ENCODE measurements around the gene DNAH17. TPM values are rescaled to one million over a fixed set of nuclear protein-coding genes. Genes with fewer than 3 reads are reported as not detected.
A peak's percentile ranks its signal among the peaks of the same experiment; 100 is the strongest.

Gene DNAH17
- total and polyA plus RNA-seq, 8 donors, result 0.64 to 7.2 (median 3.6) TPM

DNA sequence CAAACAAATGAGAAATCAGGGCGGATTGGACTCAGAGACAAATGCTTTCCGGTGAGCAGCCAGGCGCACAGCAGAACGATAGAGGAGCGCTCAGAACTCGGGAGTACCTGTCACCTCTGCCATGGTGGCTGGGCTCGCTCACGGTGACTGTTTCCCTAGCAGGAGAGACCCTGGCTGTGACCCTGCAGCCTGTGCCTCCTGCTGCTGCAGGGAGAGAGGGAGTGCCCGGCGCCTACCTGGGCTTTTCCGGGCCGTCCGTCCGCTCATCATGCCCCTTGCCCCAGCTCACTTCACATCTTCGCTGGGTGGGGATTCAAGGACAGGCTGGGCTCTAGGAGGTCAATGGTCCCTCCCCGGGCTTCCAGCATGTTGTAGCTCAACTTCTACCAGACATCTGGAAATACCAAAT, 14.1 kb upstream of the DNAH17 start:
- H3K4me1 ChIP-seq, result peaks cover 0 to 58% of the 10 kb centered on the region in 2 donors
- no peak for TF ChIP-seq CTCF (IDR thresholded peaks at IDR 0.05)
- H3K36me3 ChIP-seq, result no peaks in the 10 kb centered on the region
- H3K27me3 ChIP-seq, result no peaks in the 10 kb centered on the region
- no peaks in the 10 kb centered on the region for H3K9me3 ChIP-seq
- H3K4me3 ChIP-seq, result no peak overlapping the region
- intact Hi-C loops (cut with DNase I), result no loop called here
- no peak for DNase-seq
- no peak for ATAC-seq
- H3K27ac ChIP-seq, result peak overlapping the region in 1 of 2 donors; percentile 93

- intact Hi-C loops (cut with DNase I), result no loop called here
- no peak for DNase-seq
- Histone ChIP-seq H3K4me3 (no peak overlapping the region), H3K36me3 (no peaks in the 10 kb centered on the region), H3K27me3 (no peaks in the 10 kb centered on the region), H3K4me1 (peaks cover 0 to 52% of the 10 kb centered on the region in 2 donors), H3K9me3 (no peaks in the 10 kb centered on the region), H3K27ac (no peak overlapping the region)
- ATAC-seq, result no peak
- TF ChIP-seq CTCF (IDR thresholded peaks at IDR 0.05), result no peak
Observed at GRCh38 chr17:78589885-78590284, 12.7 kb upstream of the DNAH17 start.

- intact Hi-C loops (cut with DNase I), result no loop called here
- no peak overlapping the region for H3K27ac ChIP-seq
- DNase-seq (no peak), ATAC-seq (no peak)
- no peaks in the 10 kb centered on the region for H3K9me3 ChIP-seq
- H3K36me3 ChIP-seq, result no peaks in the 10 kb centered on the region
- H3K27me3 ChIP-seq, result no peaks in the 10 kb centered on the region
- H3K4me1 ChIP-seq, result peaks cover 0 to 52% of the 10 kb centered on the region in 2 donors
- no peak for TF ChIP-seq CTCF (IDR thresholded peaks at IDR 0.05)
- no peak overlapping the region for H3K4me3 ChIP-seq
Observed at GRCh38 chr17:78589031-78589675, 12.0 kb upstream of the DNAH17 start.

- TF ChIP-seq CTCF (IDR thresholded peaks at IDR 0.05), result no peak
- DNase-seq, result no peak
Observed at GRCh38 chr17:78588258-78589030, 11.2 kb upstream of the DNAH17 start.

GRCh38 chr17:78585006-78585630, 7.9 kb upstream of the DNAH17 start:
- intact Hi-C loops (cut with DNase I), result no loop called here
- no peak for DNase-seq
- no peaks in the 10 kb centered on the region for H3K9me3 ChIP-seq
- H3K4me3 ChIP-seq, result no peak overlapping the region
- H3K27me3 ChIP-seq, result no peaks in the 10 kb centered on the region
- no peak overlapping the region for H3K27ac ChIP-seq
- no peak for ATAC-seq
- H3K36me3 ChIP-seq, result no peaks in the 10 kb centered on the region
- H3K4me1 ChIP-seq, result peaks cover 0 to 13% of the 10 kb centered on the region in 2 donors
- TF ChIP-seq CTCF (IDR thresholded peaks at IDR 0.05), result no peak

More at GRCh38 chr17:78588258-78589030, 11.2 kb upstream of the DNAH17 start:
- peaks cover 0 to 46% of the 10 kb centered on the region in 2 donors for H3K4me1 ChIP-seq
- no peak overlapping the region for H3K4me3 ChIP-seq
- intact Hi-C loops (cut with DNase I), result no loop called here
- H3K27me3 ChIP-seq, result no peaks in the 10 kb centered on the region
- ATAC-seq, result no peak
- no peak overlapping the region for H3K27ac ChIP-seq
- no peaks in the 10 kb centered on the region for H3K9me3 ChIP-seq
- H3K36me3 ChIP-seq, result no peaks in the 10 kb centered on the region
